COLO668 (cell line): ENCODE measurements around the gene RRAS2.
A peak's percentile ranks its signal among the peaks of the same experiment; 100 is the strongest.
"Not testable (repeated sequence)": the region's sequence is repeated elsewhere in the genome, so short reads cannot be mapped to it uniquely, and the experiment has no call there.

Experiments
- DNase-seq: peaks from one replicate; lab custom pipeline; 2025; ENCODE audit not compliant: unreplicated experiment; lab: John Stamatoyannopoulos, UW

Gene RRAS2

GRCh38 chr11:14358729-14359439 lies at the start of gene RRAS2:
TSS of gene RRAS2 (minus strand) at chr11:14359183. CDS start at chr11:14358870, 313 bp downstream.
- DNase-seq, result peak; percentile 84

- DNase-seq, result no peak
These were observed 49.6 kb upstream of the RRAS2 start for GRCh38 chr11:14408612-14409011.

- not testable (repeated sequence) for DNase-seq
These were observed 47.1 kb upstream of the RRAS2 start for GRCh38 chr11:14406116-14406515.

- not testable (repeated sequence) for DNase-seq
These were observed 44.5 kb upstream of the RRAS2 start for GRCh38 chr11:14403528-14403927.

- DNase-seq, result no peak
These were observed 40.1 kb upstream of the RRAS2 start for GRCh38 chr11:14399087-14399486.

GRCh38 chr11:14396273-14396672 lies 37.3 kb upstream of the RRAS2 start:
- no peak for DNase-seq

GRCh38 chr11:14393889-14394288 lies 34.9 kb upstream of the RRAS2 start:
- no peak for DNase-seq

GRCh38 chr11:14393129-14393528 lies 34.1 kb upstream of the RRAS2 start:
- no peak for DNase-seq

GRCh38 chr11:14390669-14391068 lies 31.7 kb upstream of the RRAS2 start:
- no peak for DNase-seq

GRCh38 chr11:14388352-14388751 lies 29.4 kb upstream of the RRAS2 start:
- DNase-seq, result no peak

- no peak for DNase-seq
These were observed 28.0 kb upstream of the RRAS2 start for GRCh38 chr11:14386895-14387480.

GRCh38 chr11:14386081-14386480 lies 27.1 kb upstream of the RRAS2 start:
- DNase-seq, result no peak

GRCh38 chr11:14384338-14384737 lies 25.4 kb upstream of the RRAS2 start:
- DNase-seq, result no peak

- DNase-seq, result no peak
These were observed 23.0 kb upstream of the RRAS2 start for GRCh38 chr11:14381968-14382367.

GRCh38 chr11:14380947-14381561 lies 22.1 kb upstream of the RRAS2 start:
- peak; percentile 85 for DNase-seq

GRCh38 chr11:14380125-14380936 lies 21.3 kb upstream of the RRAS2 start:
- no peak for DNase-seq

GRCh38 chr11:14378171-14378570 lies 19.2 kb upstream of the RRAS2 start:
- no peak for DNase-seq

GRCh38 chr11:14376920-14377319 lies 17.9 kb upstream of the RRAS2 start:
- no peak for DNase-seq

- no peak for DNase-seq
These were observed 16.2 kb upstream of the RRAS2 start for GRCh38 chr11:14374922-14375830.

- no peak for DNase-seq
These were observed 15.1 kb upstream of the RRAS2 start for GRCh38 chr11:14373941-14374646.
